Suppressor macrophage treated with lipopolysaccharide for 1 hour (primary cell): ENCODE data around the gene SLC2A9.

Experiments used
- DNase-seq, 3 donors: peaks; one replicate each; pipeline ENCODE4 v3.0.0-alpha.2; 2020 to 2022

SLC2A9 gene

DNA sequence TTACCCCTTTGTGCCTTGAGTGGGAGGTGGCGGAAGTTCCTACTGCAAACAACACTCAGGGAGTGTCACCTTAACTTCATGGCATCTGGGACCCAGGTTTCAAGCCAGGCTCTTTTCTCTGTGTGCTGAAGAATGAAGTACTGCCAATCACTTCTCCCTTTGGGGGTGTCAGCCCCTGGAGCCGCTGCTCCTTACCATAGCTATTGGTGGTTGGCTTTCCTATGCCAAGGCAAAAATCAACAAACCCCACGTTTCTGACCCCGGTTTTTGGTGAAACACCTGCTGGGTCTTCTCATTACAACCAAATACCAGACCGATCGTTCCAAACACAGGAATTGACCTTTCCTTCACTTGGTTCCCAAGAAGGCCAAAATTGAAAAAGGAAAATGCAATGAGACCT is 19.7 kb upstream of the SLC2A9 start:
- no peak for DNase-seq

DNA sequence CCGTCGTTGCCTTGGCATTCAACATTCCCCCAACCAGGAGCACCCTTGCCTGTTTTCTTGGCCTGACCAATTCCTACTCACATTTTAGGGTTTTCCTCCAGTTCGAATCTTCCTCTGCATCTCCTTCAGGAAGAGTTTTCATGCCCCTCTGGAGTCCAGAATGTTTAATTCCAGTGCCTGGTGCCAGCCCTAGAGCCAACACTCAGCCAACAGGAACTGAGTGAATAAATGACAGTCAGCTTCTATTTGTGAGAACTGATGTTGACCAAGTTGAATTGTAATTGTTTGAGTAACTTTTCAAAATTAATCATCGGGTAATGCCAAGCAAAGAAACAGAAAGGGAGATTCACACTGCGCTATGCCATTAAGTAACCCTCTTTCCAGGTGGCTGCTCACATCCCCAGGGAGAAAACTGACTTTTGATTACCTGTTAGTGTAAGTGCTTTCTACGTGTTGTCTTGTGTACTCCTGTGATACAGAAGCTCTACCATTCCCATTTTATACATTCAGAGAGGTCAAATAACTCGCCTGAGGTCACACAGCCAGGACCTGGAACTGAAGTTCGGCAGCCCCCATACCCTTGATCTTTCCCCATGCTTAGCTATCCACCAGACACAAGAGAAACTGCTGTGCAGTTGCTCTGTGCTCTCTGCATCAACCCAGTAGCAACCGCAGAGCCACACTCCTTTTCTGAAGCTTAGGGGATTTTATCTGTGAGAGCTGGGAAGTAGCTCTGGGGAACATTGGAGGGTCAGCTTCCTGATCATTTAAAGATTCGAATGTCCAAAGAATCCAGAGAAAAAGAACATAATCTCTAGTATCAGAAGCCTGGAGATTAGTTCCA is 19.0 kb upstream of the SLC2A9 start:
- DNase-seq, result no peak

DNA sequence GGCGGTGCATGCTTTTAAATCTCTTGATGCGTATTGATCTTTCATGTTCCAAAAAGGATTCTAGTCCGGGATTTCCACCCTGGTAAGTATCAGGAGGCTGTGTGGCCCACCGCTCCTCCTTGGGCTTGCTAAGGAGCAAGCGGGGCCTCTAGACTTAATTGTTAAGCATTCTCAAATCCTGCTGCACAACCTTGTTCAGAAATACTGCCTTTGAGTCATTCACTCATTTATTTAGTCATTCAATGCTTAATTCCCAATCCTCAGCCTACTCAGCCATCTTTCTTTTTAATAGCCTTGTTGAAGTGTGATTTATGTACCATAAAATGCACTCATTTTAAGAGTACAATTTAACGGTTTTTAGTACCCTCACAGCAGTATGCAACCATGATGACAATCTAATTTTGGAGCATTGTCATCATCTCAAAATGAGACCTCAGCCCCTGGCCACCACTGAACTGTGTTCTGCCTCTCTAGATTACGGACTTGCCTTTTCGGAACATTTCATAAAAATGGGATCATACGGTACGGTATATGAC is 15.6 kb upstream of the SLC2A9 start:
- no peak for DNase-seq

DNA sequence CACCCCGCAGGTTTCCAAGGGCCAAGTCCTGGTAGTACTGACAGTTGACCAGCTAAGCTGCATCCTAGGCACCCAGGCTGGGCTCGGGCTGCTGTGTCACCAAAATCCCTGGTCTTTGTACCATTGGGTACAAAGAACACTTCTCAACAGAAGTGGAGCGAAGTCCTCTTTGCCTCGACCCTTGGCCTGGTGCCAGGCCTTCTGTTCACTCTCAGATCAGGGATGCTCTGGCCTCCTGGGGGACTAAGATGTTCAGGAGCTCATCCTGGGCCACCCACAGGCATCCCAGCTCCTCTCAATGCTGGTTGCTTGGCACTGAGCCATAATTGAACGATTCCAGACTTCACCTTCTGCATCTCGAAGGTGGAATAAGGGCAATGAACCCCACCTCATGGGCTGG is 13.8 kb upstream of the SLC2A9 start:
- no peak for DNase-seq

DNA sequence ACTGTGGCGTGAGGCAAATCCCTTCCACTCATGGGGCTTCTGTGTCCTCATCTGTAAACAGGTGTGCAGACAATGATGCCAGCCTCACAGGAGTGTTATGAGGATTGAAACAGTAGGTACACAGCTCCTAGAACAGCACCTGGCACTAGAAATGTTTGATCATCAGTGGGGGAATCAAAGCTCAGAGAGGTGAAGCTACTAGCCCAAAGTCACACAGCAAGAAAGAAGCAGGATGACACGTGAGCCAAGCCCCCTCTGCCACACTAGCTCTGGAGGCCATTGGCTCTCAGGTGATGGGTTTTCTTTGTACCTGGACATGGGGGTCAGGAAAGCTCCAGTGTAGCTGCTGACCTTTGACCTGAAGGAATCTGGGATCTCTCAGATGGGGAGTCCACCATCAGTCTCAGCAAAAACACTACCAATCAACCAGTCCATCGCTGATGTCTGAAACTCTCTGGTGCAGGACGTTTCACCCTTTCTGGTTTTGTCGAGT is 13.4 kb upstream of the SLC2A9 start:
- no peak for DNase-seq

DNA sequence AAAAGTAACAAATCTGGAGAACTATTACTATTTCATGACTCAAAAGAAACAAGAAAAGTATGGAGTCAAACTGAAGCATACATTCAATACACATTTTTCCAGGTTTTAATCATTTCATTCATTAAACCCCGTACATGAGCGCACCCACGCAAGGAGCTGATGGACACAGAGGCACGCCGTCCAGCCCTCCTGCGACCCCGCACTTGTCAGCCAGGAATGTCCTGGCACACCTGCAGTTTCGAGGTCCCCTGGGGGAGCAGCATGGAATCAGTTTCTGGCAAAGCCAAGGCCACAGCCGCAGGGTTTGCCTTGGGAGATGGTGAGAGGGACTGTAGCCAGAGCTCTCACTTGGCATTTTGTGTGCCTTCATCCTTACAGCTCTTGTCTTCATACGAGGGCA is 12.8 kb upstream of the SLC2A9 start:
- no peak for DNase-seq

DNA sequence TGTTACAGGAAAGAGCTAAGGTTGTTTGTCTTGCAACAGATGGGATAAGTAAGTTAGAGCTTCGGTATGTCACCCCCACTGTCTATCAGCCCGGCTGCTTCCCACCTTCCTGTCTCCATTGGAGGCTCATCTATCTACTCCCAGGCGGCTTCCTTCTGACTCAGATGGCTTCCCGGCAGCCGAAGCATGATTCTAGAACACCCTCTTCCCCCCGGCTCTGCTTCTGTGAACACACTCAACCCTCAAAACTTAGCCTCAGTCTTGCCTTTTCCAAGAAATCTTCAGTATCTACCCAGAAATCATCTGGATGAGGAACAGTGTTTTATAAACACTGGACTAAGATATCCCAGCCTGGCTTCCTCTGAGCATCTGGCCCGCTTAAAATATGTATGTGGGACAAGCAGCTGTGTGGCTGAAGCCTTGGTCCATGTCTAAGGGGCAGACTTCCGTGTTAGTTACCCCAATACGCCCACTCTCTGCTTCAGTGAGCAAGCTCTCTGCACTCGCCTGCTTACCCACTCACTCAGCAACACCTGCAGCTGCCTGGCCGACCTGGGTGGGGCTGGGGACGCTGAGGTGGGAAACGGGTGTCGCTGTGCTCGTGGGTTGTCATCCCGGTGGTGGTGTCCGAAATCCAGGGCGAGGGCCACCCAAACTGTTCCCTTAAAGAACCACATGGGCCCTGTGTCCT is 12.0 kb upstream of the SLC2A9 start:
- DNase-seq, result peak; percentile 49 to 78 (median 52)

DNA sequence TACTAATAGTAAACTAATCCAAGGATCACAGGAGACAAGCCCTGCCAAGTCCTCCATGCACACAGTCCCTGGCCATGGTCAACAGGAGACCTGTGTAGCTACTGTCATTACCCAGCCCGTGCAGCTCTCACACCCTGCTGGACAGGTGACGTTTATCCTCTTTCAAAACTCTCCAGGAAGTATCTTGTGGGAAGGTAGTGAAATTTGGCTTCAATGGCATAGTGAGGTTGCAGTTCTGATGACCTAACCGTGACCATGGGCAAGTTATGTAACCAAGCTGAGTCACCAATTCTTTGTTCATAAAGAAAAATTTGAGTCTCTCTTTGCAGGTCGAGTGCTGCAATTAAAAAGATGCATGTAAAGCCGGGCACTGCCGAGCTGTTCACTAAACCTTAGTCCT is 11.3 kb upstream of the SLC2A9 start:
- peak; percentile 75 to 89 (median 85) for DNase-seq

DNA sequence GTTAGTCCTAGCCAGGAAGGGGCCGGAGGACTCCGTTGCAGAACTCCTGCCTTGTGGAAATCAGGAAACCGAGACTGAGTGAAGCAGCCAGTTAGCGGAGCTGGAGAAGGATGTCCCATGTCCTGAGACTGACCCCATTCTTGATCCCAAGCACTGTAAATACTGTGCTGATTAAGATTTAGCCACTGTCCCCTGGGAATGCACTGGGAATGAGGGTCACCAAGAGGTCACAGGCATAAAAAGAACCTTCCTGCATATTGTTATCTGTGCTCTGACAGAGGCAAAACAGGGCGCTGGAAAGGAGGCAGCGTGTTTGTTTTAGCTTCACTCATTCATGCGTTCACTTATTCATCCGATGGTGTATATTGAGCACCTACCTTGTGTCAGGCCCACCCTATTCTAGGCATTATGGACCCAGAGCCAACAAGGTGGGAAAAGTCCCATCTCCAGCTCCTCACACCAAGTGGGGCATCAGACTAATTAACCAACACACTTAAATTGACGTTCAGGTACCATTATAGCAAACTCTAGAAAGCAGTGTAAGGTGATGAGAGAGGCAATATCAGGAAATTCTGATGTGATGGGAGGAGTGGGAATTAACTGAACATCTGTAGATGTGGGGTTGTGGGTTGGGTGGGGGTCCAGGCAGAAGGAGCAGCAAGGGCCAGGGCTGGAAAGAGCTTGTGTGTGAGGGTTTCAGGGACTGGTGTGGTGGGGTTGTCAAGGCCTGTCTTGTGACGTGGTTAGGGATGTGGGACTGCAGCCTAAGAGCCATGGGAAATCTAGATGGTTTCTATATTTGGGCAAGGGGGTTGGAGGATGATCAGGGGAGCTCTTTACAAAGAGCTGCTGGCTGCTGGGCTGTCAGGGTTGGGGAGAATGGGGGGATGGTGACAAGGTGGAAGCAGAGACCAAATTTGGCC is 10.6 kb upstream of the SLC2A9 start:
- no peak for DNase-seq

DNA sequence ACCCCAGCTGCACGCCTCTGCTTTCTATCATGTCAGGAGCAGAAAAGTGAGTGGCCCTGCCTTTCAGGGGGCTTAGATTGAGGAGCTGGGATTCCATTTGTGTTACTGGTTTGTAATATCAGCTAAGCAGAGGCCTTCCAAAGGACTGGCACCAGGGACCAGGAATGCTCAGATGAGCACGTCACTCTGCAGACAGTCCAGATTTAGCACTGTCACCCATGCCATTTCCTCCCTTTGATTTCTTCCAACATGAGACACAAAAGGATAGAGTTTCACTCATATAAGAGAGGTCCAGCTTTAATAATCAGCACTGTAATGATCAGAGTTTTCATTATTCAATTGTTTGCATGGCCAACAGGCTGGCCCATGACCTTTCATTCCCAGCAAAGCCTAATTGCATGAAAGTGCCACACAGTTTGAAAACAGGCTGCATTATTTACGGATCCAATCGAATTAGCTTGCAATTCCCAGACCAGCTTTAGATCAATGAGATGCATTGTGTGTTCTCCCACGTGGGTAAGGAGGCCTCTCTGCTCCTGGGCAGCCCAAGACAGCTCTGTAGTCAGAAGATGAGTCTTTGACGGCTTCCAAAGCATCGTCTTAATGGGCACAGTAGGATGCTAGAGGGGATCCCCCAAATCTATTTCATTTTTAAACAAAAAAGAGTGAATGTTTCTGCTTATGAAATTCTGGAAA is 9.8 kb upstream of the SLC2A9 start:
- no peak for DNase-seq

DNA sequence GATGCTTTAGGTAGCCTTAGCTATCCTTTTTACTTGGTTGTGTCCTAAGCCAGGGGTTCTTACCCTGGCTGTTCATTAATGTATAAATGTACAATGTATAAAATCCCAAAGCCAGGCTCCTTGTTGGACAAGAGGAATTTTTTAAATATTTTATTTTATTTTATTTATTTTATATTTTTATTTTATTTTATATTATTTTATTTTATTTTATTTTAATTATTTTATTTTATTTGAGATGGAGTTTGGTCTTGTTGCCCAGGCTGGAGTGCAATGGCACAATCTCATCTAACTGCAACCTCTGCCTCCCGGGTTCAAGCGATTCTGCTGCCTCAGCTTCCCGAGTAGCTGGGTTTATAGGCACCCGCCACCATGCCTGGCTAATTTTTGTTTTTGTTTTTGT is 8.1 kb upstream of the SLC2A9 start:
- no peak for DNase-seq

DNA sequence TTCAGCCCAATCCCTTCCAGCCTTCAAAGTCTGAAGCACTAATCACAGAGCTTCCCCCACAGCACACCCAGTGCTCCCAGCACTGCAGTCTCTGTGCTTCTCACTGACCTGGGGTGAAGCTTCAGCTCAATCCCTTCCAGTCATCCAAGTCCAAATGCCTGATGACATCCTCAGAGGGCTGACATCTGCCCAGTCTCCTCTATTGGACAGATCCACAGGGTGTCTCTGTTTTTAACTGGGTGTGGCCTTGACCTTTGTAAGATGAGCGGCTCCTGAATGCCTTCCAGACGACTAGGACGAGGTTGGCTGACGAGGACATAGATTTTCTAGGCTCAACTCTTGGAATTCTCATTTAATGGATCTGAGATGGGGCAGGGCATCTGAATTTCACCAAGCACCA is 7.6 kb upstream of the SLC2A9 start:
- no peak for DNase-seq

DNA sequence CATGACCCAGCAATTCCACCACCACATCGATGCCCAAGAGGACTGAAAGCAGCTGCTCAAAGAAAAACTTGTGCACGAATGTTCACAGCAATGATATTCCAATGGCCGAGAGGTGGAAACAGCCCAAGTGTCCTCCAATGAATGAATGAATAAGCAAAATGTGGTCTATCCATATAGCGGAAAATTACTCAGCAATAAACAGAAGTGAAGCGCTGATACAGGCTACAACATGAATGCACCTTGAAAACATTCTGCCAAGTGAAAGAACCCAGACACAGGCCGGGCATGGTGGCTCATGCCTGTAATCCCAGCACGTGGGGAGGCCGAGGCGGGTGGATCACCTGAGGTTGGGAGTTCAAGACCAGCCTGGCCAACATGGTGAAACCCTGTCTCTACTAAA is 5.2 kb upstream of the SLC2A9 start:
- no peak for DNase-seq

DNA sequence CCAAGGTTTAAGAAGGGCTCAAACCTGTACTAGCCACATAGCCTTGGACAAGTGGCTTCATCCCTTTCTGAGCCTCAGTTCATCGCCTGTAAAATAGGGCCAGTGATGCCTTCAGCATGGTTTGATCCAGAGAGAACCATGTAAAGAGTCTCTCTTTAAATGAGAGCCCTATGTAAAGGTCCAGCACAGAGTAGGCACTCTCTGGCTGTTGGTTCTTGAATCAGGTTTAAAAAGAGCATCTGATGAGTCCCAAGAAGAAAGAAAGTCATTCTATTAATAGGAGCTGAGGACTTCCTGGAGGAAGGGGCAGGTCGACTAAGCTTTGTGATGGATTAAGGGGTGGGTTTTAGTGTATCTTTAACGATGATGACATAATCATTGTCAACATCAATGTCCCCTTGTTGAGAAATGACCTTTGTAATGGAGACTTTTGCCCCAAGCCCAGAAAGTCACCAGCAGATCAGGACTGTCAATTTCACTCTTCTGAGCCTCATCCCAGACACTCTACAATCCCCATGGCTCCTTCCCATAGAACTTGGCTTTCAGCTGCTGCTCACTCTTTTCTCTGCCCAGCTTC is 4.0 kb upstream of the SLC2A9 start:
- DNase-seq, result no peak

DNA sequence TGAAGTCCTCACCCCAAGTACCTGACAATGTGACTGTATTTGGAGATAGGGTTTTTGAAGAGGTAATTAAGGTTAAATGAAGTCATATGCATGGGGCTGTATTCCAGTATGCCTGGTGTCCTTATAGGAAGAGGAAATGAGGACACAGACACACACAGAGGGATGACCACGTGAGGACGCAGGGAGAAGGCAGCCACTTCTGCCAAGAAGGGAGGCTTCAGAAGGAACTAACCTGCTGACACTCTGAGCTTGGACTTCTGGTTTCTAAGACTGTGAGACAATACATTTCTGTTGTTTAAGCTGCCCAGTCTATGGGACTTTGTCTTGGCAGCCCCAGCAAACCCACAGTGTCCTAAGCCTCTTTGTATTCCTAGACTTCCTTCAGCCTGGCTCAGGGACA is 3.0 kb upstream of the SLC2A9 start:
- DNase-seq, result peak; percentile 70 to 77 (median 71)

DNA sequence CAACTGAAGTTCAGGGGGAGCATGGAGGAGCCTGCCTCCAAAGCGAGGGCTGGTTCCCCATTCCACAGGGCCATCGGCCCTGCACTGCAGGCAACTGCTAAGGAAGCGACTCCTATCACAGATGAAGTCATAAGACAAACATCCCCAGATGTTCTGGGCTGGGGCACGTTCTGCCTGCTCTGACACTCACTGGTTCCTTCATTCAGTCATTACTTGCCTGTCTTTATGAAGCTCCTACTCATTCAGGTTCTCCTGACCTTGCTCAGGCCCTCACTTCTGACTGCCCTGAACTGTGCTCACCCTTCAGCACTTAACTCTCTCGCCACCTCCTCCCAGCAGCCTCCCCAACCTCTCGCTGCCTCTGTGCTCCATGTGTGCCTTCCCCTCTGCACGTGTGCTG is 2.5 kb upstream of the SLC2A9 start:
- peak; percentile 73 to 77 (median 75) for DNase-seq

DNA sequence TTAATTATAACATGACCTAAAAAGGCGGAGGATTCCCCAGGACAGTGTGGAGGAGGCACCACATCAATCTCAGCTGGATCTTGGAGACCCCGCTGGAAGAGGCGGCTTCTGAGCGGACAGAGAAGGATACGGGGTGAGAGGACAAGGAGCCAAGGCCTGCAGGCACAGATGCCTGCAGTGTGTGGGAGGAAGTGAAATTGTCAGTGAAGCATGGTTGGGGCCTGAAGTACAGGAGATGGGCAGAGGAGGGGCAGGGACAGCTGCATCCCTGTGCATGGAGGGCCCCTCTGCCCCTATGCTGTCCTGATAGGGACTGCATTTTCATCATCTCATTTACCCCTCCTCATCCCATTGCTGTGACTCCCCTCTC is 1.7 kb upstream of the SLC2A9 start:
- DNase-seq, result peak in 1 of 3 donors; percentile 26

DNA sequence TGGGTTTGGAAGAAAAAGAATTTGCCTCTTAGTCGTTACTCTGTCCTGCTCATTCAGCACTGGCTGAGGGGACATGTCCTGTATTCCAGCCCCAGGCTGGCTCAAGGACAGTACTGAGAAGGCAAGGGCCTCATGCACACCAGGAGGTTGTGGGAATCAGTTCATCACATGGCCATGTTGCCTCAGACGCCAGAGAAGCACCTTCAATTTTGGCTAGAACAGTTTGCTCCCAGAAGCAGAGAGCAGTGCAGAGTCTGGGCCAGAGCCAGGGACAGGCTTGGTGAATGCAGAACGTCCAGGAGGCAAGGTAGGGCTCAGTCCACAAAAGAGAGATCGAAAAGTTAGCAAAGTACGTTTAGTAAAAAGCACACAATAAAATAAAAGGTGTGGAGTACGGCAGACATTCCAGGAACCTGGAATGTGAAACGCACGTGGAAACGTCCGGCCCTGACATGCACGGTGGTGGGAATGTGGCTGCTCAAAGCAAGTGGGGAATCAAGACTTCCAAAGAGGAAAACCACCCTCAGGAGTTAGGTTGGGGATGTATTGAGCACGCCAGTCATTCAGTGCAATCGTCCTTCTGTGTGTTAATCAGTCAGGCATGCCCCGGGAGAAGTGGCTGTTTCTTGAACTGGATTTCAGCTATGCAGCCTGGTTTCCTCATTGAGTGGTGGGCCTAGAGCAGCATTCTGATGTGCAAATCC is 1.2 kb upstream of the SLC2A9 start:
- no peak for DNase-seq

DNA sequence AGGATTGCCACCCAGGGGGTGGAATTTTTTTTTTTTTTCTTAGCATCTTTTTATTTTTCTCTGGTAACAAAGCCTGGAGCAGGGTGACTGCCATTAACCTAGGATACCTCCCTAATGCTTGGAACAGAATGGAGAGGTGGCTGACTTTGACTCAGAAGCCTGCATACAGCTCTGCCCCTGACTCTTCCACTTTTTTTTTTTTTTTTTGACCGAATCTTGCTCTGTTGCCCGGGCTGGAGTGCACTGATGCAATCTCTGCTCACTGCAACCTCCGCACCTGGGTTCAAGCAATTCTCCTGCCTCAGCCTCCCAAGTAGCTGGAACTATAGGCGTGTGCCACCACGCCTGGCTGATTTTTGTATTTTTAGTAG is 341 bp upstream of the SLC2A9 start:
- no peak for DNase-seq

DNA sequence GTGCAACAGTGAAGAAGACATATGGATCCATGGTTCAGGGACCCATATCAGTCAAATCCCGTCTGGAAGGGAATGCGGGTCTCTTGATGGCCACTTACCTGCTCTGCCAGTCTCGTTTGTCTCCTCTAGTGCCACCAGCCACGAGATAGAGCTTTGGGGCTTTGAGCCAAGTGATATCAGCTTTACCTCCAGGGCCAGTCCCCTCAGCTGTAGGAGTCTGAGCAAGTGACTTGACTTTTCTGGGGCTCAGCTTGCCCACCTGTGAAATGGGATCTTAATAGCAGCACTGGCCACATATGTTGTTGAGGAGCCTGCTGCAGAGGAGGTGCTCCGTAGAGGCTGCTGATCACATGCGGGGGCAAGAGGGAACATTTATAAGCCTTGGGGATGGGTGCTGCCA is 1.2 kb downstream of the SLC2A9 start:
- no peak for DNase-seq

DNA sequence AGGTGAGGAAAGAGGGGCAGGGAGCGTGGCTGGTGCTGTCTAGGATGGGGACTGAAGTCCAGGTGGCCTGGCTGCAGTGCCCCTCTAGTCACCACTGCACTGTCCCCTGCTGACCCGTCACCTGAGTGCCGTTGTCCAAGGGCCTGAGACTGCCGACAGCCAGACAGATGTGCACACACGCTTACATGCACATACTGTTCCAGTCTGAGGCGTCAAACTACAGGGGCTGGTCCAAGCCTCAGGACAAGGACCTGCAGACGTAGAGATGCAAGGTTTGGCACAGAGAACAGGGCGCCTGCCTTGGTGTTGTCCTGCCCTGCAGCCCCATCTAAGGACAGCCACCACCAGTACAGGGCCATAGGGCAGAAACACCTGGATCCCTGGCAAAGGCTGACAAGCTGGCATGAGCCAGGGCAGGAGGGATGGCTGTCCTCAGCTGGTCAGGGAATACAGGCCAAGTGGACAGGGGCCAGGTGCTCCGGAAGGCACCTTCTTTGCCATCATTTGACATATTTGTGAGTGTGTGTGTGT is 1.7 kb downstream of the SLC2A9 start:
- no peak for DNase-seq
